Mucosa of descending colon (tissue), 3 donors: ENCODE data around the gene EIF4A3. TPM values are rescaled to one million over a fixed set of nuclear protein-coding genes. Genes with fewer than 3 reads are reported as not detected.
A peak's percentile ranks its signal among the peaks of the same experiment; 100 is the strongest.

Experiments
- ATAC-seq: fragments of 200-7000 bp; cut with Tn5 transposase; one replicate; pipeline ENCODE4 v1.9.1; 2020; ENCODE audit warnings: mild to moderate bottlenecking, moderate library complexity
- DNase-seq, 3 donors: peaks; one replicate each; pipeline ENCODE4 v3.0.0-alpha.2; 2020
- H3K36me3 ChIP-seq: fragments of 200-600 bp; one replicate; pipeline ENCODE4 v1.8.0; 2021; ENCODE audit warnings: low read depth, mild to moderate bottlenecking
- H3K4me1 ChIP-seq: fragments of 200-600 bp; one replicate; pipeline ENCODE4 v1.8.0; 2021; ENCODE audit warnings: low read depth, mild to moderate bottlenecking
- H3K4me3 ChIP-seq: fragments of 200-600 bp; one replicate; pipeline ENCODE4 v1.8.0; 2021; ENCODE audit warnings: mild to moderate bottlenecking
- H3K9me3 ChIP-seq: fragments of 200-600 bp; one replicate; pipeline ENCODE4 v1.8.0; 2021; ENCODE audit warnings: mild to moderate bottlenecking
- CTCF ChIP-seq: fragments of 200-600 bp; IDR thresholded peaks from one replicate; pipeline ENCODE4 v1.8.0; 2022; ENCODE audit warnings: antibody characterized with exemption, mild to moderate bottlenecking
- intact Hi-C, 2 donors: fragments of 100-400 bp; cut with DNase I in 1 of 2; cut with micrococcal nuclease in 1 of 2; formaldehyde crosslinking; loops; one replicate each; pipeline versions ENCODE4 v1.11.0 to v1.11.1; 2022; cut with DNase I, micrococcal nuclease
- total RNA-seq, 3 donors: library from RNA; stranded (reverse); fragmentation: NEBNext Ultra II Directional in 2 of 3; extraction: Animal tissue kit (Norgen Biotek cat#: 25700) in 2 of 3; gene quantifications; one replicate each; pipeline versions ENCODE4 v1.2.1 to v1.2.4, GENCODE V29; 2021 to 2023
- donor health status: DM: no; HTN: no; CAD: no; lungs with moderate emphysema.
- donor health status: DM: no; HTN: no; CAD: no.
- donor health status: DM: no; HTN: yes; CAD: no.

Gene EIF4A3
- total RNA-seq, 3 donors from 2014 or later: 59.2 to 80.2 (median 61.8) TPM

GRCh38 chr17:80152081-80152702 lies 5.3 kb upstream of the EIF4A3 start:
- no peaks in the 10 kb centered on the region for H3K36me3 ChIP-seq
- peaks cover 6% of the 10 kb centered on the region for H3K4me1 ChIP-seq
- ATAC-seq (no peak), DNase-seq (no peak)
- no peak overlapping the region for H3K4me3 ChIP-seq
- intact Hi-C loops: no loop called here
- H3K9me3 ChIP-seq: peaks cover 13% of the 10 kb centered on the region
- no peak for TF ChIP-seq CTCF

- Histone ChIP-seq H3K9me3 (peaks cover 10% of the 10 kb centered on the region), H3K4me1 (peaks cover 6% of the 10 kb centered on the region), H3K36me3 (no peaks in the 10 kb centered on the region), H3K4me3 (no peak overlapping the region)
- TF ChIP-seq CTCF: no peak
- intact Hi-C loops: no loop called here
- ATAC-seq (no peak), DNase-seq (no peak)
These were observed 4.4 kb upstream of the EIF4A3 start for GRCh38 chr17:80151333-80151732.

- ATAC-seq (peak; percentile 22), DNase-seq (peak in 2 of 3 donors; percentile 23 to 73)
- intact Hi-C loops: loop anchor here in 1 of 2 donors (10.0 kb wide), 1 partner anchor 62 kb away; no protein-coding TSS in a partner anchor
- Histone ChIP-seq H3K9me3 (no peaks in the 10 kb centered on the region), H3K4me3 (peak overlapping the region; percentile 90), H3K36me3 (peaks cover 9% of the 10 kb centered on the region), H3K4me1 (peaks cover 19% of the 10 kb centered on the region)
- no peak for TF ChIP-seq CTCF
These were observed 550 bp downstream of the EIF4A3 start for GRCh38 chr17:80146121-80147034.

- intact Hi-C loops: loop anchor here in 1 of 2 donors (10.0 kb wide), 1 partner anchor 61 kb away; no protein-coding TSS in a partner anchor
- Histone ChIP-seq H3K4me1 (peaks cover 19% of the 10 kb centered on the region), H3K36me3 (peaks cover 9% of the 10 kb centered on the region), H3K4me3 (no peak overlapping the region), H3K9me3 (no peaks in the 10 kb centered on the region)
- DNase-seq (no peak), ATAC-seq (no peak)
- no peak for TF ChIP-seq CTCF
These were observed 1.6 kb downstream of the EIF4A3 start for GRCh38 chr17:80145076-80146075.

- Histone ChIP-seq H3K36me3 (peaks cover 14% of the 10 kb centered on the region), H3K4me1 (peaks cover 27% of the 10 kb centered on the region), H3K4me3 (no peak overlapping the region), H3K9me3 (no peaks in the 10 kb centered on the region)
- no peak for ATAC-seq
- no peak for DNase-seq
- intact Hi-C loops: loop anchor here in 1 of 2 donors (10.0 kb wide), 1 partner anchor 58 kb away; no protein-coding TSS in a partner anchor
- TF ChIP-seq CTCF: no peak
These were observed 4.0 kb downstream of the EIF4A3 start for GRCh38 chr17:80142929-80143328.
